GM21367 (cell line): Measurements from ENCODE around the gene FILIP1L.
"Not testable (repeated sequence)": the region's sequence is repeated elsewhere in the genome, so short reads cannot be mapped to it uniquely, and the experiment has no call there.

Experiments
- ATAC-seq: cut with Tn5 transposase; IDR thresholded peaks from one replicate; pipeline ENCODE4 v1.9.1; 2021; ENCODE audit not compliant: unreplicated experiment

Gene FILIP1L

DNA sequence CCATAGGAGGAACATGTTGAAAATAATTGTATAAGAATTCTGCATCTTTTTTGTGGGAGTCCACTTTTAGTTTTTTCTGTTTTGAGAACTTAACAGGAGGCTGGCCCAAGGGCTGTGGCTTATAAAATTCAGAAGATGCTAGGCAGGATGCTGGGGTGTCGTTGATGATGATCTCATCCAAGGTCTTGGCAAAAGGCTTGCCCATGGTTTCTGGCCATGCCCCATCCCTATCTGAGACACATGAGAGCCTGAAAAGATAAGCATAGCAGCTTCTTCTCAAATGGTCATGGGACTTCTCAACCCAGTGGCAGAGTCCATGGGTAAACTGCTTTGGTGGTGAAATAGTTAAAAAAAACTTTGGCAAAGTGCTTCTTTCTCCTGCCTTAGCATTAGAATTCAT is 261.4 kb downstream of the FILIP1L start:
- no peak for ATAC-seq

DNA sequence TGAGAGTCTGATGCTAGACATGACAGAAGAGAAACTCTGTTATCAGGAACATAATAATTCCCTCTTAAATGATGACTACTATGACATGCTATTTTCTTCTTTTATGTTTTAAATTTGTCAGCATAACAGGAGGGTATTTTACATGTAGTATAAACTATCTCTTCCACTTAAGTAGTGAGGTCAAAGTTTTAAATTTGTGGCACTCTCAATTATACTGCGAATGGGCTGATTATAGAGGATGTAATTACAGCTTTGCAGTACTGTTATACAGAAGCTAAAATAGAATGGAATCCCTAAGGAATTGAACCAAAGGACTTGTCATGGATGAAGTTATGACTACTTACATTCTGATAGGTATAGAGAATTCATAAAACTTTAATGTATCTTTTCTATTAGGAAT is 262.3 kb downstream of the FILIP1L start:
- ATAC-seq = no peak

DNA sequence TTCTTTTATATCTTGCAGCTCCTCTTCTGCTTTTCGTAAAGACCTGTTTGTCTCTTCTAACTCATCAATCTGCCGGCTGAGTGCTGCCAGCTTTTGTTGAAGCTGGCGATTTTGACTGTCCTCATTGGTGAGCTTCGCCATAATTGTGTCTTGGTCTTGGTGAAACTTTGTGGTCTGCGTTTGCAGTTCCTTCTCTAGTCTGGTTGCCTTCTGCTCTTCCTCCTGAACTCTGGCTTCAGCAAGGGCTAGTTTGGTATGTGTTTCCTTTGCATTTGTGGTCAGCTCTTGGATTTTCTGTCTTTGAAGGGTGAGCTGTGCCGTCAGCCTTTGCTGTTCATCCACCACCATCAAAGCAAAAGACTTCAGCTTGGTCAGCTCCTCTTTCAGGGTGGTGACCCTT is 263.7 kb downstream of the FILIP1L start:
- ATAC-seq = no peak

DNA sequence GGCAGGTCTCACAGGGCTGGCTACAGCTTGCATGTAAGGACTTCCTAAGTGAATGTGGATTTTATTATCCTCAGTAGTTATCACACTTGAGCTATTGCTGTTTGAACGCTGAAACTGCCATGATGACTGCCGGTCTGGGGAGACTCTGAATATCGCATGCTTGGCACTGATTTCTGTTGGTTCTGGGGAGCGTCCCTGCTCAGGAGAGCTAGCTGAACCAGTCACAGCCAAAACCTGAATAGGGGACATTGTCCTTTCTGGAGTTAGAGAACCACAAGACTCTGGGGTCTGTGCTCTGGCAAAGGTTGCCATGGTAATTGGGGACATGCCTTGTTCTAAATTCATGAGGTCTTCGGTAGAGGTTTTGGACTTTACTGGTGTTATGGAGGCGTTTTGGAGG is 265.9 kb downstream of the FILIP1L start:
- ATAC-seq = no peak

DNA sequence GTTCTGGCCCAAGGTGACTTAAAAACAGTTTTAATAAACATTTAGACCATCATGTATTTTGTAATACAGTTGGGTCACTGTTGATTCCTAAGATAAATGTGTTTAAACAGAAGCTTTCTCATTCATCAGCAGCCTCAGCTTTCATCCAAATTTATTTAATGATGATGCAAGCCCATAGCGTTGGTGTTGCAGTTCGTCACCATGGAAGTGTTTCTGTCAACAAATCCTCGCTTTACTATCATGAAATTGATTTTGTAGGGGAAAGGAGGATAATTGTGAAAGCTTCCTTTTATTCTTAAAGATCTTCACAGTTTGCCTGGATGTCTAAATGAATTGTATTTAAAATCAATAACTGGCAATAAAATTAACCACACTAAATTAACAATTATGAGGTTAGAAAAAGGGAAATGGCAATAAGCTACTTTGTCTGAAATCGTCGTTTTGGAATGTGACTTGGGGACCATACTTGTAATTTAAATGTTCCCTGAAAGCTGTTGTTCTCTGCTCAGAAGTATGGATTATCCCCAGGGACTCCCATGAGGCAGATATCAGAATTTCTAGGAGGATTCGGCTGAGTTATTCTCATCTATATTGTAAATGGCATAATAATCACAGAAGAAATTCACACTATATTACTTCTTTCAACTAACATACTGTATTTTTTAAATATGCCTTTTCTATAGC is 267.7 kb downstream of the FILIP1L start:
- no peak for ATAC-seq

DNA sequence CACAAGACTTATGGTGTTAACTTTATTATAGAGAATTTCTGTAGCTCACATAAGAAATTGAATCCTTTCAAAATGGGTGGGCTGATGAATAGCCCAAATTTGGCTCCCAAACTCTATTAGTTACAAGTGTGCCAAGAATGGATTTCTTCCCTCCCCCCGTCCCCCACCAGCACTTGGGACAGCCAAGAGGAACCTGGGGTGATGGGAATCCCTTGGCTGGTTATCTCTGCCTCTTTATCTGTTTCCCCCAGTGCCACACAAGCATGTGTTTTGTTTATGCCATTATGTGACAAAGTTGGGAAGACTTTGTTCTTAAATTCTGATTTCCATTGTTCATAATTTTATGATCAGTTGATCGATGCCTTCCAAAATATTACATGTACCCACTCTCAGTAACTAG is 268.3 kb downstream of the FILIP1L start:
- ATAC-seq = no peak

DNA sequence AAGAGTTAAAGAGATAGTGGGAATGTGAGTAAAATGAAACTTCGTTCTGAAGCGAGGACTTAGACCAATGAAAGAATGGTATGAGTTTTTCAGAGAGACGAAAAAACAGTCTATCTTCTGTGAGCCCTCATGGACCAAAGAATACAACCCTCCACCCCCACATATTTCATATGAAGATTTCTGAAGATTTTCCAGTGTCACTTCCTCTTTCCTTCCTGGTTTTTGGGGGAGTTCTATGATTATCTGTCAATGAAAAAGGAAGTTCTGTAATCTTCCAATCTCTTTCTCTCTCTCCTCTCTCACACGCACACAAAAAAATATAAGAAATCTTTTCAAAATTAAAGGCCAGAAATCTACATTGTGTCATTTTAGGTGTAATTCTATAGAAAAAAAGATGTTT is 269.0 kb downstream of the FILIP1L start:
- no peak for ATAC-seq

DNA sequence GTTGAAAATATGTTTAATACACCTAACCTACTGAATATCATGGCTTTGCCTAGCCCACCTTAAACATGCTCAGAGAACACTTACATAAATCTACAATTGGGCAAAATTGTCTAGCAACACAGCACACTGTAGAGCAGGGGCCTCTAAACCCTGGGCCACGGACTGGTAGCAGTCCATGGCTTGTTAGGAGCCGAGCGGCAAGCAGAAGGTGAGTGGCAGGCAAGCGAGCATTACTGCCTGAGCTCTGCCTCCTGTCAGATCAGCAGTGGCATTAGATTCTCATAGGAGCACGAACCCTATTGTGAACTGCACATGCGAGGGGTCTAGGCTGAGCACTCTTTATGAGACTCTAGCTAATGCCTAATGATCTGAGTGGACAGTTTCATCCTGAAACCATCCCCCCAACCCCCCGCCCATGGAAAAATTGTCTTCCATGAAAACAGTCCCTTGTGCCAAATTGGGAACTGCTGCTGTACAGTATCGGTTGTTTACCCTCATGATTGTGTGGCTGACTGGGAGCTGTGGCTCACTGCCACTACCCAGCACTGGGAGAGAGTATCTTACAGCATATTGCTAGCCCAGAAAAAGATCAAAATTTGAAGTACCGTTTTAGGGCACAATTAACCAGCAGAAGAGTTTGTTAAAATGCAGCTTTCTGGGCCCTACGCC is 270.6 kb downstream of the FILIP1L start:
- ATAC-seq = no peak

DNA sequence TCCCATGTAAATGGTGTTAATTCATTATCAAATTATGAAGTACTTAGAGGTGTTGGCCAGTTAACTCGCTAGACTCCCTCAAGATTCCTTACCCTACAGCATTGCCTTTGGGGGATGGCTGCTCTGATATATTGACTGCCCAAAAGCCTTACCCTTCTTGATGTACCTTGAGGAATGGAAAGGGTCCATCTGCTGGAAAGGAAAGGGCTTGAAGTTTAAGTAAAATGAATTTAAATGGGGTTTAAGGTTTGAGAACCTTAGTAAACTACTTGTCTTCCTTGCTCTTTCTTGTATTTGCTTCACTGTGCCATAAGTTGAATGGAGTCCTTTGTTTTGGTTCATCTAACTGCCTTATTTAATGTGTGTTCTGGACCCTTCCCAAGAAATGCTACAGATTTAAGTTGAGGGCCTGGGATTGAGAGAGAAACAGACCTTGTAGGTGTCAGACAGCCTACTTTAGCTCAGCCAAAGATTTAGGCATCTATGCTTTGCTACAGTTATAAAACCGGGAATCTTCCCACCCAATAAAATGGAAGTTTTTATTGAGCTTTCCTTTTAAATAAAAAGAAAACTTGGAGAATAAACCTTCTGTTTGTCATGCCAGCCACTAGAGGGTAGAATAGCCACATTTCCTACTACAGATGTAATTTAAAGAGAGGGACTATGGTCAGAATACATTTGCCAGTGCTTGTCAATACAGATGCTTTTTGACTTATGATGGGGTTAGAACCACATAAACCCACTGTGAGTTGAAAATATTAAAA is 271.3 kb downstream of the FILIP1L start:
- no peak for ATAC-seq

DNA sequence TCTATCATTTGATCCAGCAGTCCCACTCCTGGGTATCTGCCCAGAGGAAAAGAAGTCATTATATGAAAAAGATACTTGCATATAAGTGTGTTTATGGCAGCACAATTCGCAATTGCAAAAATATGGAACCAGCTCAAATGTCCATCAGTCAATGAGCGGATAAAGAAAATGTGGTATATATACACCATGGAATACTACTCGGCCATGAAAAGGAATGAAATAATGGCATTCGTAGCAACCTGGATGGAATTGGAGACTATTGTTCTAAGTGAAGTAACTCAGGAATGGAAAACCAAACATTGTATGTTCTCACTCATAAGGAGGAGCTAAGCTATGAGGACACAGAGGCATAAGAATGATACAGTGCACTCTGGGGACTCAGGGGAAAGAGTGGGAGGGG is 272.4 kb downstream of the FILIP1L start:
- ATAC-seq = not testable (repeated sequence)

DNA sequence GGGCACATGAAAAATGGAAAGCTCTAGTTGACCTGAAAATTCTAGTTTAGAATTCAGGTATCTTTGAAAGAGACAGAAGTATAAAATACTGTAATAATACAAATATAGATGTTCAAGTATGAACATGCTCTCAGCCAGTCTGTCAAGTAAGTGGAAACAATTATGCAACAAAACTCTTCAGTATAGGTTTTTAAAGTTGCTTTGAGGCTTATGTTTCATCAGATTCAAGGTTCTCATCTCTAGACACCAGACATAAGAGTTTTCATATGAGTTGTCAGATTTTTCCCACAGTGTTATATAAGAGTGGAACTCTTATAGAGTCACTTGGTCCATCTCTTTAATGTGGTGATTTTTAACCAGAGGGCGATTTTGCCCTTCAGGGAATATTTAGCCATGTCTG is 274.7 kb downstream of the FILIP1L start:
- ATAC-seq = no peak

DNA sequence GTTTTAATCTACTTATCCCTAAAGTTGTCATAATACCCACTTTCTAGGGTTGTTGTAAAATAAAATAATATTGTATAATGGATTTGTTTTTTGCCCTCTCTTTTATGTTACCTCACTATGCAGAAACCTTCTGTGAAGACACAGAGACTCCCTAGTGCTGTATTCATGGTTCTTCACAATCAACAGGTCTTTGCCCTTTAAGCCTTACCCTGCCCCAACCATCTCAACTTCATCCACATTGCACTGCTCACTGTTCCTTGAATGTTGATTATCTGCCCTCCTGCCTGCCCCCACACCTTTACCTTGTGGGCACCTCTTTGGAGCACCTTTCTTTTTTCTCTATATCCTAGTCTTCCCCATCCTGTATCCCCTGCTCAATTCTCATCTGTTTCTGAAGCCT is 275.5 kb downstream of the FILIP1L start:
- no peak for ATAC-seq

DNA sequence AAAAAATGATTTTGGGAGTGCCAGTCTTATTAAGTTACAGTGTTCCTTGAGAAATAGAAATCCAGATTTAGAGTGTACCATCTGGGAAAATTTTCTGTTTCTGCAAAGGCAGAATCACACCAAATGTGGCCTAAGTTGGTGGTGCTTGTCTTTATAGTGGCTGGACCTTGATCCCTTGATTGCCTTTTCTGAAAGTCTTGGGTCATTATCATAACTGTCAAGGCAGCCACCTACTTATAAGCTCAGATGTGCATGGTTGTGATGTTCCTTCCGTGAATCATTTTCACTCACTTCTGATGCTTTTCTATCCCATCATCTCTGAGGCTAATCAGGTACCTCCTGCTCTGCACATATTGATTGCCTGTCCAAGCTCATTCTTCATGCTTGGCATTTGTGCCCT is 276.6 kb downstream of the FILIP1L start:
- ATAC-seq = no peak

DNA sequence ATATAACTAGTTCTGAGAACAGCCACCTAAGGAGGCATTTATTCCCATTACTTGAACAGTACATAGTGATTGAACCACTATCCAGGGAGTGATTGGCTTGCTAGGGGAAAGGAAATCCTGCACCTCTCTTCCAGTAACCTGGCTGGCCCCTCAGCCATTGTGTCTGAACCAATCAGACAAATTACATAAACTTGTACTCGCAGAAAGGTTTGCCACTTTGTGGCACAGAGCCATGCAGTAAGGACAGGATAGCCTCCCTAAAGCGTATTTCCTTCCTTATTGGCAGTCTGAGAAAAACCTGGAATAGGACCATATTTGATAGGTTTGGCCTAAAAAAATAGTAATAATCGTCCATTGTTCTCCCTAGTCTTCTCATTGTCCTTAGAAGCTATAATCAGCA is 277.6 kb downstream of the FILIP1L start:
- ATAC-seq = no peak

DNA sequence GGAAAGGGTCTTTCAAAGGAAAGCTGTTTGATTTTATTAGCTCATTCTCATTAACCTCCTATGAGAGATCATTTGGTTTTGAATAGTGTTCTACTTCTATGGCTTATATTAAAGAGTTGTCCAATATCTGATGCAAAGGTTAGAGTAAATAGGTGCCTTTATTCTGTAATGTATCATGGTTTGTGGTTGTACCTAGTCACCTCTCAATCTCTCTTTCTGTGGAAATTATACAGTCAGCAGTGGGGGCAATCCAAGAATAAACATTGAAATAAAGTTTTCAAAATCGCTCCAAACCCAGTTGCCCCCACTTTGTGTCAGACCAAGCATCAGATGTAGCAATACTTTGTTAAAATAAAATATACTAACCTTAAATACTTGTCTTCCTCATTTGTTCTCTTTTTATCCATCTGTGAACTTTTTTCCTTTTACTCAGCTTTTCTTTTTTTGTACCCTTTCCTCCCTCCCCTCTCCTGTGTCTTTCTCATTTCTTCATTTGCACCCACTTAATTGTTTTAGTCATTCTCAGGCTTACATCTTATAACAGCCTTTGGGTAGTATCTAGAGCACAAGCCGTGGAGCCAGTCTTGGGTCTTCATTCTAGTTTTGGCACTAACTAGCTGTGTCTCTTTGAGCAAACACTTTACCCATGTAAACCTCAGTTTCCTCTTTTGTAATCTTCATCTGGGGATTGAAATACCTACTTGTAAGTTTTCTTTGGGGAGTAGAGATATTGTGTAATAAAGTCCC is 279.9 kb downstream of the FILIP1L start:
- no peak for ATAC-seq

DNA sequence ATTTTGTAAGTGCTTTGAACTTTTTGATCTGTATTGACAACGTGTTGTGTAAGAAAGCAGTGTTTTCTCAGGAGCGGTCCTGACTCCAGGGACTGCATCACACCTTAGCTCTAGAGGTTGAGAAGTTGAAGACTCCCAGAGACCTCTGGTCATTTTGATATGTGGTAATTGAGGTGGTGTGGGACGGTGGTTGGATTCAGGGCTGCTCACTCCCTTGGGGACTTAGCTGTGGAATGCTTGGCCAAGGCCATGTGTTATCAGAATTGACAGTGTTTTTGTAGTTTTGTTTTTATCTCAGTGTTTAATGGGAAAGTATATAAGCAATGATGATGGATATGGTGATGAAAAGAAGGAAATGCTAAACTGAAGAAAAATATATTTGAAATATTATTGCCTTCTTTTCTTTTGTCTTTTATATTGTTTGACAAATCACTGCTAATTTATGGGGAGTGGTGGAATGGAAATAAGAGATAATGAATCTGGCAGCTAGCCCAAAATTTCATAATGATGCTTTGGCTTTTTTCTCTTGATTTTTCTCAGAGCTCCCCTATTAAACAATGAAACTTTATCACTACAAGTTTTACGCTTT is 280.6 kb downstream of the FILIP1L start:
- no peak for ATAC-seq

DNA sequence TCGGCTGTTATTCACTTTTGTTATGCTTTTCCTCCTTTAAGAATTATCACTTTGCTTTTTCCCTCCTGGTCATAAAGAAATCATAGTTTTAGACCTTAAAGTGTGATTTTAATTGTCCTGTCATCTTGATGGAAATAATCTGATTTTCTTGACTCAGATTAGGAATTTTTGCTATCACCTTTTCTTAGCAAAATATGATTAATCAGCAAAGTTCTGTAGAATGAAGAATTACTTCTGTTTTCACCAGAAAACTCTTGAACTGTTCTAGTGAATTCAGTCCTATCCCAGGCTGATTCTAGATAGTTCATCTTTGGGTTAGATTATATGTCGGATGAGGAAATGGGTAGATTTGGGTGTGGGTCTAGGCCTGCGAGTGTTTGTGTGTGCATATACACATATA is 284.5 kb downstream of the FILIP1L start:
- ATAC-seq = no peak

DNA sequence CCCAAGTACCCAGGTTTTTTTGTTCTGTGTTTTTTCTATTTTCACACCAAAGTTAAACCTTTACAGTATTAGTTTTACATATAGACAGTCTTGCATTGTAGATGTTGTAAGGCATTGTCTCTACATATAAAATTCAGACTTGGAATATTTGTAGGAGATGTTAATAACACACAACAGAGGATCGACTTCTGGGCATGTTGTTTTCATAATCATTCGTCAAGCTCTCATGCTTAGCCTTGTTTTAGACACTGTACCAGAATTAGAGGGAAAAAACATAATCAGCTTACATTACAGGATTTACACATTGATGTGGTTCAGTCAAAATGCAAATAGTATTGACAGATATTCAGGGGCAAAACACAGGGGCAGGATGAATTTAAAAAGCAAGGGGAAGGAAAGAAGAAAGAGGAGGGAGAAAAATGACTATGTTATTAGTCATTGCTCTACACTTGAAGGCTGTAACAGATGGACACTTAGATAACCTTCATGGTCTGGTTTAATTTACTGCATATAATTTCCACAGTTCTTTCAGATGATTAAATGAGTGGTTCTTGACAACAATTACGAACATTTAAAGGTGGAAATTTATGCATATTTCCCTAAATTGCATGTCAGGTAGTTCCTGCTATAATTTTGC is 289.2 kb downstream of the FILIP1L start:
- no peak for ATAC-seq

DNA sequence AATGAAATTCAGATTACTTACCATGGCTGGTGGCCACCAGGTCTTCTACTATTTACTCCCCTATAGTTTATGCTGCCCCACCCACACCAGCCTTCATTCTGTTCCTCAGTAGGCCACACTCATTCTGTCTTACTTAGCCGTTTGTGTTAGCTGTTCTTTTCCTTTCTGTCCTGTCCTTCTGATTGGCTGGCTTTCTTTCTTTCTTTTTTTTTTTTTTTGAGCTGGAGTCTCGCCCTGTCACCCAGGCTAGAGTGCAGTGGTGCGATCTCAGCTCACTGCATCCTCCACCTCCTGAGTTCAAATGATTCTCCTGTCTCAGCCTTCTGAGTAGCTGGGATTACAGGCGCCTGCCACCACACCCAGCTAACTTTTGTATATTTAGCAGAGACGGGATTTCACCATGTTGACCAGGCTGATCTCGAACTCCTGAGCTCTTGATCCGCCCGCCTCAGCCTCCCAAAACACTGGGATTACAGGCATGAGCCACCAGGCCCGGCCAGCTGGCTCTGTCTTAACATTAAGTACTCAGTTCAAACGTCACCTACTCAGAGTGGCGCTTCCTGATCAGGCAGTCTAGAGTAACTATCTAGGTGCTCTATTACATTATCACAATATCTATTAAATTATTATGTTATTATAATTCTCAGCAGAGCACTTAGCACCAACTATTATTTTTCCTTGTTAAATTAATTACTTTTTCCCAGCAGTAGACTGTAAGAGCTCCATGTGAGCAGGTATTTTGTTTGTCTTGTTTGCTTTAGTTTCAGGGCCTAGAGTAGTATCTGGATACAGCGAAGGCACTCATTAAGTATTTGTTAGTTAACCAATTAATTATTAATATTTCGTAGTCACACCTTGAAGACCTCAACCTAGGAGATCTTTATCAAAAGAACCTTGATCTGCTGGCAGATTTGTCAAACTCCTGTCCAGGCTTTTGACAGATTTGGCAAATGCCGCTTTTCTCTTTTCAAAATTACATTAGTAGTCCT is 290.3 kb downstream of the FILIP1L start:
- no peak for ATAC-seq
